D721Med (cell line): ENCODE data around the gene PPARA.
A peak's percentile ranks its signal among the peaks of the same experiment; 100 is the strongest.
"Not testable (repeated sequence)": the region's sequence is repeated elsewhere in the genome, so short reads cannot be mapped to it uniquely, and the experiment has no call there.

Experiments
- DNase-seq: peaks from one replicate; pipeline ENCODE4 v3.0.0; 2011; ENCODE audit warnings: low spot score; ENCODE audit not compliant: insufficient read length
- FAIRE-seq: peaks from 2 replicates; lab custom pipeline; 2011; peaks lifted over from hg19 to GRCh38; lab: Jason Lieb, UNC
- TF ChIP-seq, protein P1 (sequence below): IDR thresholded peaks from 2 replicates; pipeline ENCODE4 v1.5.1; 2012; ENCODE audit warnings: mild to moderate bottlenecking, control low read depth; ENCODE audit not compliant: insufficient read depth; ENCODE audit errors: missing control alignments

PPARA gene

DNA sequence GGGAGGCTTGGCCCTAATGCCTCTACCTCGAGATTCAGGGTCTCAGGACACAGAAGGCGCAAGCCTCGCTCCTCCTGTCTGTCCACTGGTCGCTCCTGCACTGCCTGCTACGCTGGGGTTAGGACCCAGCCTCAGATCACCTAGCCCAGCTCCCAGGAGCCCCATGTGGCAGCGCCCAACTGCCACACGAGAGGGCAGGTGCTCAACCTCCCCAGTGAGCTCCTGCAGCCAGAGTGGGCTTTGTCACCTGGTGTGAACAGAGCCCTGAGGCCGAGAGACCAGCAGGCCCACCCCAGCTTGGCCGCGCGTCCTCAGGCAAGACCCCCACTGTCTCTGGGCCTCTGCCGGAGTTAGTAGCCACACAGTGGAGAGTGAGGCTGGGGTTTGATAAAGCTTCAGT lies 21.7 kb upstream of the PPARA start:
- FAIRE-seq (no peak), DNase-seq (no peak)
- TF ChIP-seq, protein P1, sequence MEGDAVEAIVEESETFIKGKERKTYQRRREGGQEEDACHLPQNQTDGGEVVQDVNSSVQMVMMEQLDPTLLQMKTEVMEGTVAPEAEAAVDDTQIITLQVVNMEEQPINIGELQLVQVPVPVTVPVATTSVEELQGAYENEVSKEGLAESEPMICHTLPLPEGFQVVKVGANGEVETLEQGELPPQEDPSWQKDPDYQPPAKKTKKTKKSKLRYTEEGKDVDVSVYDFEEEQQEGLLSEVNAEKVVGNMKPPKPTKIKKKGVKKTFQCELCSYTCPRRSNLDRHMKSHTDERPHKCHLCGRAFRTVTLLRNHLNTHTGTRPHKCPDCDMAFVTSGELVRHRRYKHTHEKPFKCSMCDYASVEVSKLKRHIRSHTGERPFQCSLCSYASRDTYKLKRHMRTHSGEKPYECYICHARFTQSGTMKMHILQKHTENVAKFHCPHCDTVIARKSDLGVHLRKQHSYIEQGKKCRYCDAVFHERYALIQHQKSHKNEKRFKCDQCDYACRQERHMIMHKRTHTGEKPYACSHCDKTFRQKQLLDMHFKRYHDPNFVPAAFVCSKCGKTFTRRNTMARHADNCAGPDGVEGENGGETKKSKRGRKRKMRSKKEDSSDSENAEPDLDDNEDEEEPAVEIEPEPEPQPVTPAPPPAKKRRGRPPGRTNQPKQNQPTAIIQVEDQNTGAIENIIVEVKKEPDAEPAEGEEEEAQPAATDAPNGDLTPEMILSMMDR: no peak

DNA sequence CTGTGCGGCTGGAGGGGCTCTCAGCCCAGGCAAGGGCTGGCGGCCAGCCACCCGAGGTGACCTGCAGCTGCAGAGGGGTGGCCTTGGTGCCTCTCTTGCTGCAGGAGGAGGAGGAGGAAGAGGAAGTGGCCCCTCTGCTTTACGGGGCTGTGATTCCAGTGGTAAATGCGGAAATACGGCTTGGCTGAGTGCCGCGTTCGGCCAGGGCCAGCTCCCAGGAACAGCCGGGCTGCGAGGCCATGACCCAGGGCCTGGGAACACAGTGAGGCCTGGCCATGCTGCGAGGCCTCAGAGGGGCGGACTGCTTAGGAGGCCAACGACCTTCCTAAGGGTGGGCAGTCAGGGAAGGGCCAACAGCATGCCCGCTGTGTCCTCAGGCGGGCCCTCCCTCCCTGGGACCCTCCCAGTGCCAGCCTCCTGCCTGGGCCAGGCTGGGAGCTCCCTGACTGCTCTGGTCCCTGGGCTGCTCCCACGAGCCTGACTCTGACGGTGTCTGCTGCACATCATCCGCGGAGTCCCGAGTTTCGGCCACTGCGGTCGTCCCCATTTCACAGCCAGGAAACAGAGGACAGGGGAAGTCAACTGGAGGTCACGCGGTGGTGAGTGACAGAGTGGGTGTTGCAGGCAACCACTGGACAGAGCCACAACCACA lies 20.8 kb upstream of the PPARA start:
- TF ChIP-seq, protein P1: no peak
- FAIRE-seq (no peak), DNase-seq (no peak)

DNA sequence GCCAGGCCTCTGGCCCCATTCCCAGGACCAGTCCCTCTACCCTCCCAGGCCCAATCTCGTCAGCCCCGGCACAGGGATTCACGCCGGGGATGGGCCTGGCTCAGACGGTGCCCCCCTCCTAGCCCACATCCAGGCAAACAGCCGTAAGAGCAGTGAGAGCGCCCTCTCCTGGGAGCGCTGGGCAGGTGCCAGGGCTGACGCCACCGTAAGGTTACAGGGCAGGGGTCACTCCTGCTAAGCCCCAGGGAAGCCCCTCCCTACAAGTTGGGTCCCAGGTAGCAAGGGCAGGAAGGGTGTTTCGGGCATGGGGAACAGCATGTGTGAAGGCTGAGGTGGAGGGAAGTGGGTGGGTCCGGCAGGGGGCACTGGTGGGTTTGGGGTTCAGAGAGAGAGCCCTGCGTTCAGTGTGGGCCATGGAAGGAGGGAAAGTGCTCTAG lies 19.2 kb upstream of the PPARA start:
- no peak for FAIRE-seq
- no peak for DNase-seq
- TF ChIP-seq, protein P1: peak; percentile 47

DNA sequence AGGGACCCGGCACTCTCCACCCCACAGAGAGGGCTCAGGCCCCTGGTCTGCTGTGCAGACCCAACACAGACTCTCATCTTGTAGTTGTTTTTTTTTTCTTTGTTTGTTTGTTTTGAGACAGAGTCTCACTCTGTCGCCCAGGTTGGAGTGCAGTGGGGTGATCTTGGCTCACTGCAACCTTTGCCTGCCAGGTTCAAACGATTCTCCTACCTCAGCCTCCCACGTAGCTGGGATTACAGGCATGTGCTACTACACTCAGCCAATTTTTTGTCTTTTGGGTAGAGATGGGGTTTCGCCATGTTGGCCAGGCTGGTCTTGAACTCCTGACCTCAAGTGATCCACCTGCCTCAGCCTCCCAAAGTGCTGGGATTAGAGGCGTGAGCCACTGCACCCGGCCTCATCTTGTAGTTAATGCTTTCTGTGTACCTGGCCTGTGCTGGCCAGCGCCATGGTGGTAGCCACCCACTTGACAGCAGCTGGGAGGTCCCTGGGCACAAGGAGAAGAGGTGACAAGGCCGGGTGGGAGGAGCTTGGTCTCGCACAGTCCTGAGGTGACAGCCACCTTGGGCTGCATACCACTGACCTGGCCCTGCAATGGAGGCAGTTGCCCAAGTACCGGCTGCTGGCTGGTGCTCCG lies 18.0 kb upstream of the PPARA start:
- DNase-seq, FAIRE-seq: not testable (repeated sequence)

DNA sequence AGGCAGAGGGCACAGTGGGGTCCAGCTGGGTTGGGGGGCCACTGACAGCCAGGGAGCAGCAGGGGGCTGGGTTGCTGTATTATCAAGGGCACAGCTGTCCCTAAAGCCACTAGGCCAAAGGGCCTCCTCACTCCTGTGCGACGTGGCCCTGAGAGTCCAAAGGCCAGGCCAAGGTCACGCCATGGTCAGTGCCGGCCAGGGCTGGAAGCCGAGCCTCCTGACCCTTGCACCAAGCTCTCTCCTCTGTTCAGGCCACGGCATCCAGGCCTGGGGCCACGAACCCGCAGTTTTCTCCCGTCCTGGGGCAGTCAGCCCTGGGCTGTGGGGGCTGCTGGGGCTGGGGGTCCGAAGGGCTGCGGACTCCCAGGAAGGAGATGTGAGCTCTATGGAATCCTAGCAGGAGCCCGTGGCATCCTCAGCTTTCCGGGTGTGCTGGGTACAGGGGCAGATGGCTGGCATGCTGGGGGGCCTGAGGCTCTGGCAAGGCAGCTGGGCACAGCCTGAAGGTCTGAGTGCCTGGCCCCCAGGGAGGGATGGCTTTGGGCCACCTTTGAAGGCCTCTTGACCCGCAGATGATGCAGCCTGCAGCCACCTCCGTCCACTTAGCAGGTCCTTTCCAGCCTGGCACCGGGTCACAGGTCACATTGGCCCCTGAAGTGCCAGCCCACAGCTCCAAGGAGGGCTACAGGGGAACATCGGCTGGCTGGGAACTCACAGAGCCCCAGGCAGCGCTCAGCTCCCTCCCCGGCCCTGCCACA lies 17.3 kb upstream of the PPARA start:
- DNase-seq (no peak), FAIRE-seq (no peak)
- TF ChIP-seq, protein P1: no peak

DNA sequence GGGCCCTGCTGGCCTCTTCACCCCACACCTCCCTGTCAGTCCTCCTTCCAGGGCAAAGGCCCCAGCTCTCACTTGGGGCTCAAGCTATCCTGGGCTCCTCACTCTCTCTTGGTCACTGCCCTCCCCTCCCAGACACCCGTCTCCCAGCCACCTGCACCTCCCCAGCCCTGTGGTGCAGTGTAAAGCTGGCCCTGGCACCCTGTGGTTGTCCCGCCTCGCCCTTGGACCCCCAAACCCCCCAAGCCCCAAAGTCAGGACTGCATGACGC lies 16.8 kb upstream of the PPARA start:
- FAIRE-seq: no peak
- DNase-seq: no peak
- TF ChIP-seq, protein P1: no peak

DNA sequence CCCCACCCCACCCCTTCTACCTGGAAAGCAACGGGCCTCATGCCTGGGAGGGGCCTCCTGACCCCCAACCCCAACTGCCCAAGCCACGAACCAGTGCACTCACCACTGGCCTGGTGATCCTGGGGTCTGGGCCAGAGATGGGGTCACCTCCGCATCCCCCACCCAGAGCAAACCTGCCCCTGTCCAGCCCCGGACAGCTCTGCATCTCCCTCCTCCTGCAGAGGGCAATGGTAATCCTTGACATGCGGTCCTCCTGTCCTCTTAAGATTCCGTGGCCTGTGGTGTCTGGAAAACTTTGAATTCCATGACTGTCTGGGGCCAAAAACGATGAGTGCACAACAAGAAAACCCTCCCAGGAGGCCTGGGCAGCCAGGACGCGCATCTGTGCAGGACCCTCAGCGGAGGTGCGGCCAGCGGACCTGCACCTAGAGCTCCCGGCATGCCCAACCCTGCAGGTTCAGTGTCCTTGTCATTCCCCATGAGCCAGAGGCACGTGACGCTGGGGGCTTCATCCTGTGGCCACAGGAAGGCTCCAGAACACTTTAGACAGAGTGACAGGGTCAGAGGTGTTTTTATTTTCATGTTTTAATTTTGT lies 16.1 kb upstream of the PPARA start:
- no peak for FAIRE-seq
- TF ChIP-seq, protein P1: no peak
- no peak for DNase-seq
